PC-3 (cell line): ENCODE data around the gene PLXDC1. TPM values are rescaled to one million over a fixed set of nuclear protein-coding genes. Genes with fewer than 3 reads are reported as not detected.
A peak's percentile ranks its signal among the peaks of the same experiment; 100 is the strongest.

Experiments
- ATAC-seq: fragments of 200-7000 bp; cut with Tn5 transposase; 2 replicates; pipeline ENCODE4 v1.9.1; 2020; ENCODE audit warnings: mild to moderate bottlenecking, moderate library complexity
- BruUV-seq: library from RNA; stranded (reverse); fragments of 400-500 nt; replicated peaks from 2 replicates; lab custom pipeline; 2021; lab: Mats Ljungman, UMichigan
- CTCF ChIA-PET: fragments of 300-600 bp; sonication (Branson Sonifier 250); formaldehyde crosslinking; loops from one replicate; lab custom pipeline; 2022; ENCODE audit warnings: antibody characterized with exemption; lab: Charles Lee
- POLR2A ChIA-PET: fragments of 300-600 bp; sonication (Branson Sonifier 250); formaldehyde crosslinking; loops from one replicate; lab custom pipeline; 2022; ENCODE audit warnings: antibody characterized with exemption; ENCODE audit not compliant: unreplicated experiment; lab: Charles Lee
- DNase-seq: peaks from one replicate; pipeline ENCODE4 v3.0.0-alpha.2; 2015
- H2AFZ ChIP-seq: fragments of 300-600 bp; sonication (generic); 2 replicates; pipeline ENCODE4 v1.6.0; 2016; ENCODE audit warnings: antibody characterized with exemption, low read length
- H3F3A ChIP-seq: fragments of 300-600 bp; sonication (generic); one replicate; pipeline ENCODE4 v1.6.0; 2017; ENCODE audit warnings: antibody characterized with exemption, low read length, control low read depth, mild to moderate bottlenecking; ENCODE audit not compliant: unreplicated experiment
- H3K27ac ChIP-seq: fragments of 300-600 bp; sonication (generic); 2 replicates; pipeline ENCODE4 v1.5.1; 2016; ENCODE audit warnings: mild to moderate bottlenecking, low read length
- H3K27me3 ChIP-seq: fragments of 300-600 bp; sonication (generic); 2 replicates; pipeline ENCODE4 v1.6.1; 2016; ENCODE audit warnings: low read length, mixed read lengths
- H3K36me3 ChIP-seq: fragments of 300-600 bp; sonication (generic); 2 replicates; pipeline ENCODE4 v1.6.1; 2016; ENCODE audit warnings: low read depth, mixed run types, low read length, mixed read lengths
- H3K4me1 ChIP-seq: fragments of 300-600 bp; sonication (generic); 2 replicates; pipeline ENCODE4 v1.5.1; 2016; ENCODE audit warnings: low read length; ENCODE audit not compliant: insufficient read depth
- H3K4me2 ChIP-seq: fragments of 300-600 bp; sonication (generic); 2 replicates; pipeline ENCODE4 v1.6.0; 2016; ENCODE audit warnings: low read length
- H3K4me3 ChIP-seq: fragments of 300-600 bp; sonication (generic); 2 replicates; pipeline ENCODE4 v1.5.1; 2016; ENCODE audit warnings: mild to moderate bottlenecking, low read length, mixed read lengths
- H3K79me2 ChIP-seq: fragments of 300-600 bp; sonication (generic); 2 replicates; pipeline ENCODE4 v1.6.1; 2017; ENCODE audit warnings: low read length, mixed read lengths
- H3K9ac ChIP-seq: fragments of 300-600 bp; sonication (generic); 2 replicates; pipeline ENCODE4 v1.6.0; 2016; ENCODE audit warnings: mild to moderate bottlenecking, low read length
- H3K9me2 ChIP-seq: fragments of 300-600 bp; sonication (generic); replicated peaks from 2 replicates; pipeline ENCODE4 v1.6.1; 2016; ENCODE audit warnings: mixed run types, low read length, mixed read lengths
- H3K9me3 ChIP-seq: fragments of 300-600 bp; sonication (generic); 2 replicates; pipeline ENCODE4 v1.6.1; 2016; ENCODE audit warnings: low read length, mixed read lengths
- H4K20me1 ChIP-seq: fragments of 300-600 bp; sonication (generic); 2 replicates; pipeline ENCODE4 v1.6.1; 2016; ENCODE audit warnings: low read length, mixed read lengths
- CTCF ChIP-seq: fragments of 300-600 bp; sonication (generic); conservative IDR thresholded peaks from 2 replicates; pipeline ENCODE4 v1.5.1; 2017; ENCODE audit warnings: antibody characterized with exemption, low read depth, mild to moderate bottlenecking, low read length
- EZH2 ChIP-seq: fragments of 300-600 bp; sonication (generic); IDR thresholded peaks from one replicate; pipeline ENCODE4 v1.6.1; 2017; ENCODE audit warnings: antibody characterized with exemption, mild to moderate bottlenecking, low read length; ENCODE audit not compliant: unreplicated experiment
- EZH2phosphoT487 ChIP-seq: fragments of 300-600 bp; sonication (generic); IDR thresholded peaks from 2 replicates; pipeline ENCODE4 v1.6.1; 2018; ENCODE audit warnings: mild to moderate bottlenecking, antibody characterized with exemption, low read length, borderline replicate concordance
- intact Hi-C: fragments of 100-400 bp; cut with micrococcal nuclease; formaldehyde crosslinking; loops from 2 replicates; pipeline ENCODE4 v1.9.0; 2023
- total RNA-seq: library from RNA; depleted of rRNA; stranded (reverse); fragments of >200 nt; gene quantifications from 2 replicates; pipeline ENCODE4 v1.2.3, GENCODE V29; 2014

PLXDC1 gene
- total RNA-seq, 1 experiment from 2014 or later, result not detected

DNA sequence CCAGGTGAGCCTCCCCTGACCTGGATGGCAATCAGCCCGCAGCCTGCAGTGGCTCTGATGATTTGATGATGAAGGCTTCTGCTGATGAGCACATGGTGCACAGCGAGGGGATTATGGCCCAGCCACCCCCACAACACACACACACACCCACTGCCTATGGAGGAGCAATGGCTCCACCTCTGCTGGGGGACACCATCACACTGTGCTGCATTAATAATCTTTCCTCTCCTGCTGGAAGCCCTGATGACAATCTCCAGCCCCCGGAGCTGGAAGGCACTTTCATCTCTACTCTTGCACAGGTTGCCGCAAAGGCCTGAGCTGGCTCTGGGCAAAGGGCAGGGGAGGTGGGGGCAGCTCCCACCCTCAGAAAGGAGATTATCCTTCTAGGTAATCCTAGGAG is 79.9 kb downstream of the PLXDC1 start:
- ChIA-PET POLR2A (no interaction called here), CTCF (no interaction called here)
- Histone ChIP-seq H3K4me2 (no peak overlapping the region), H3K9ac (no peak overlapping the region), H3K9me2 (no peaks in the 10 kb centered on the region), H3K79me2 (no peaks in the 10 kb centered on the region), H2AFZ (no peak overlapping the region), H3K4me3 (no peak overlapping the region), H3K27me3 (no peaks in the 10 kb centered on the region), H3K36me3 (no peaks in the 10 kb centered on the region), H3K9me3 (no peaks in the 10 kb centered on the region), H3F3A (no peaks in the 10 kb centered on the region), H3K4me1 (no peaks in the 10 kb centered on the region), H4K20me1 (no peaks in the 10 kb centered on the region), H3K27ac (no peak overlapping the region)
- DNase-seq, result no peak
- no TSS peak for BruUV-seq
- intact Hi-C loops, result no loop called here
- ATAC-seq, result no peak
- TF ChIP-seq EZH2 (no peak), CTCF (no peak), EZH2phosphoT487 (no peak)

DNA sequence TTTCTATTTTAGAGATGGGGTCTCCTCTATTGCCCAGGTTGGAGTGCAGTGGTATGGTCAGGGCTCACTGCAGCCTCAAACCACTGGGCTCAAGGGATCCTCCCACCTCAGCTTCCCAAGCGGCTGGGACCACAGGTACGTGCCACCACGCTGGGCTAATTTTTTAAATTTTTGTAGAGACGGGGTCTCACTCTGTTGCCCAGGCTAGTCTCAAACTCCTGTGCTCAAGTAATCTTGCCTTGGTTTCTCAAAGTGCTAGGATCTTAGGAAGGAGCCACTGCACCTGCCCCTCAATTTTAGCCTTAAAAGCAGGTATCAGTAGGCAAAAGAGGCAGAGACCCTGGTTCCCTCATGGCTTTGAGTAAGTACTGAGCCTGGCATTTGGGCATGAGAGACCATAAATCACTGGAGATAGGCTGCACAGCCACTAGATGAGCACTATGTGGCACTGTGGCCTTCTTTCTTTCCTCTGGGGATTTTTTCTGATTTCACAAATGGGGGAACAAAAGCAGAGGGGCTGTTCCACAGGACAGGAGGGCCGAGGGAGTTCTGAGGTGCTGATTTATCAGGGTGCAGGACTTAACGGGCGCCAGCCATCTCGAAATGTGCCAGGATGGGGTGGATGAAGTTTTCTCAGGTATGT is 82.2 kb downstream of the PLXDC1 start:
- POLR2A ChIA-PET, result no interaction called here
- TF ChIP-seq CTCF, result peak; percentile 64
- TF ChIP-seq EZH2, result no peak
- no peak for TF ChIP-seq EZH2phosphoT487
- DNase-seq (peak; percentile 40), ATAC-seq (peak; percentile 54; the same call in 1 of the 2 replicates)
- Histone ChIP-seq H3K4me2 (no peak overlapping the region), H4K20me1 (no peaks in the 10 kb centered on the region), H3K4me3 (no peak overlapping the region), H3K36me3 (no peaks in the 10 kb centered on the region), H3K79me2 (no peaks in the 10 kb centered on the region), H3K9ac (no peak overlapping the region), H3K4me1 (no peaks in the 10 kb centered on the region), H3K9me3 (no peaks in the 10 kb centered on the region), H2AFZ (no peak overlapping the region), H3K27me3 (no peaks in the 10 kb centered on the region), H3K9me2 (no peaks in the 10 kb centered on the region), H3K27ac (no peak overlapping the region), H3F3A (no peaks in the 10 kb centered on the region)
- BruUV-seq, result no TSS peak
- intact Hi-C loops, result loop anchor here (1.0 to 10.0 kb wide), 2 partner anchors 84 to 166 kb away; no protein-coding TSS in a partner anchor
- CTCF ChIA-PET, result no interaction called here

DNA sequence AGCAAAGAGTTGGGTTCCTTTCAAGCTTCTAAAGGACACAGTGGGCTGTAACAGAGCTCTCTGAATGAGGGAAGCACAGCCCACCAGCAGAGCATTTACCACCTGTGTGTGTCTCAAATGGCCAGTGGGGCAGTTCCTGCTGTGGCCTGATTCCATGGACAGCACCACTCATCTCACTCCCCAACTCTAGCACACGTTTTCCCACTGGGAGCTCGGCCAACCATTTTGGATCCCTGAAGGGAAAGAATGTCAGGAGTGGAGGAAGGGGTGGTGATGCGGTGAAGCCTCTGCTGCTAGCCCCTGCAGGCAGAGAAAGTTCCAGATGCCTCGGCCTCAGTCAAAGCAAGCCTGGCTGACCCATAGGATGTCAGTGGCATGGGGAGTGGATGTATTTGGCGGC is 86.6 kb downstream of the PLXDC1 start:
- H2AFZ ChIP-seq, result no peak overlapping the region
- no peaks in the 10 kb centered on the region for H3K9me2 ChIP-seq
- no peaks in the 10 kb centered on the region for H3K36me3 ChIP-seq
- ChIA-PET POLR2A (no interaction called here), CTCF (no interaction called here)
- ATAC-seq (no peak), DNase-seq (no peak)
- no peaks in the 10 kb centered on the region for H4K20me1 ChIP-seq
- H3F3A ChIP-seq, result no peaks in the 10 kb centered on the region
- no peaks in the 10 kb centered on the region for H3K4me1 ChIP-seq
- TF ChIP-seq CTCF (no peak), EZH2 (no peak), EZH2phosphoT487 (no peak)
- BruUV-seq, result no TSS peak
- no peak overlapping the region for H3K9ac ChIP-seq
- H3K27me3 ChIP-seq, result no peaks in the 10 kb centered on the region
- H3K27ac ChIP-seq, result no peak overlapping the region
- H3K4me2 ChIP-seq, result no peak overlapping the region
- H3K4me3 ChIP-seq, result no peak overlapping the region
- no peaks in the 10 kb centered on the region for H3K79me2 ChIP-seq
- no peaks in the 10 kb centered on the region for H3K9me3 ChIP-seq
- intact Hi-C loops, result loop anchor here (10.0 kb wide), 1 partner anchor 170 kb away; no protein-coding TSS in a partner anchor
